NOMO-1 (cell line): Measurements from ENCODE around the gene CCL4.
"Not testable (repeated sequence)": the region's sequence is repeated elsewhere in the genome, so short reads cannot be mapped to it uniquely, and the experiment has no call there.

Experiments used
- DNase-seq, 2 experiments: peaks; one replicate each; lab custom pipeline; 2025; ENCODE audit not compliant: unreplicated experiment in 2 of 2; lab: John Stamatoyannopoulos, UW

The CCL4 gene

DNA sequence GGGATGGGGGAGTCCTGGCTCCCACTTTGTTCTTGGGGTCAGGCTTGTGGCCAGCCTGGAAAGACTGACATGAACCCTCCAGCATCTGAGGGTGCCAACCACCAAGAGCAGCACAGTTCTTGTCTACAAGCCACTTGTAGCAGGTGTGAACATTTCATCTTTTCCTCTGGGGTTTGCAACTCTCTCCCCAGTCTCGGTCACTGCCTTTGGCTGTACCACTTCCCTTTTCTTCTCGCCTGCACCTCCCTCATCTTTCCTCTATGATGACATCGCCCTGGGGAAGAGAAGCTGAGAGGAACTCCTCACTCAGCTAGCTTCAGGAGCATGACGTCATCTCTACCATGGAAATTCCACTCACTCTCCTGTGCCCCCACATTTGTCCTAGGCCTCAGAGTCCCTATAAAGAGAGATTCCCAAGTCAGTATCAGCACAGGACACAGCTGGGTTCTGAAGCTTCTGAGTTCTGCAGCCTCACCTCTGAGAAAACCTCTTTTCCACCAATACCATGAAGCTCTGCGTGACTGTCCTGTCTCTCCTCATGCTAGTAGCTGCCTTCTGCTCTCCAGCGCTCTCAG is at the start of gene CCL4:
CCL4 (plus strand) TSS at position 427 of the 575 bp plus-strand sequence; CDS start at position 506, 79 bp downstream.
- DNase-seq: peak; percentile 32 to 47

DNA sequence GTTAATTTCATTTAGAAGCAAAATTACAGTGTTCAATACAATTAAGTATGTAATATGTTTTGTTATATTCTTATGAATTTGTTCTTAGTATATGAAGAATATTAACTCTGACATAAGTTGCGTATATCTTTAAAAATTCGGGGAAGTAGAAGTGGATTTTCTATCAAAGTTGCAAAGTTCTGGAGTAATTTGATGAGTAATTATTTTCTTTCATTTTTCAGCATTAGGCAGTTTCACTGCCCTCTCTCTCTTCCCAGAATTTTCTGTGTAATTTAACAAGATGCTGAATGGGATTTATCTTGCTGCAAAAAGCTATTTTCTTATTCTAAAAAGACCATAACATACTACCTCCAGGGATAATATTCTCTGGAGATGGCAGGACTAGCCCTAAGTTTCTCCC is 48.5 kb upstream of the CCL4 start:
- no peak for DNase-seq

DNA sequence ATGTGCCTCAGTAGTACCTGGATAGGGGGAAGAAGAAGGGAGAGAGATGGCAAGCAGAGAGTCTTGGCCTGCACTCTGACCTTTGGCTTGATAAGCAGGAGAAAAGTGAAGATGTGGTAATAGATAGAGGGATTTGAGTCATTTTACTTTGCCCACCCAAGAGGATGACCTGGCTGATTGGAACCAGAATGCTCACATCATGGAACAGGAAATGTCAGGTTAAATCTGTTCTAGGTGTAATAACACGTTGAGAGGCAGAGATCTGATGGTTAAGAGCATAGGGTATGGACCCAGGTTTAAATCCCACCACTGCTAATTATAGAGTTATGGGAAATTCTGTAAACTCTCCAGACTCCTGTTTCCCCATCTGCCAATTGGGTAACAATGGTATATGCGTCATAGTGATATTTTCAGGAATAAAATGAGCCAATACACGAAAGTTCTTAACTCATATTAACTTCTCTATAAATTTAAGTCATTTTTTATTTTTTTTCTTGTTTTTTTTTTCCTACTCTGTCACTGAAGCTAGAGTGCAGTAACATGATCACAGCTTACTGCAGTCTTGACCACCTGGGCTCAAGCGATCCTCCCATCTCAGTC is 47.6 kb upstream of the CCL4 start:
- DNase-seq: no peak

DNA sequence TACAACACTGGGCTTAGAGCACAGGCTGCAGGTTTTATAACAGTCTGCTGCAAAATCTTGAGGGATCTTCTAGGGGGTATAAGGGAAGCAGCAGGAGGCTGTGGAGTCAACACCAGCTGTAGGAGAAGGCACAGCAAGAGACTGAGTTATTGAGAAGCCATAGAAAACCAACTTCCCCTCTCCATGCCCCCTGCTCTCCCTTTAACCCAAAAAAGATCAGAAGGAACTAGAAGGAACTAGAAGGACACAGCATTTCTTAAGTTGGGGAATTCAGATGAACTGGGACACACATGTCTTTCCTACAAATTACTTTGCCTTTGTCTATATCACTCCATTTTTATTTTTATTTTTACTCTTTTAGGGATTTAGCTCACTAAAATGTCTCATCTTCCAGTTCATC is 45.7 kb upstream of the CCL4 start:
- no peak for DNase-seq

DNA sequence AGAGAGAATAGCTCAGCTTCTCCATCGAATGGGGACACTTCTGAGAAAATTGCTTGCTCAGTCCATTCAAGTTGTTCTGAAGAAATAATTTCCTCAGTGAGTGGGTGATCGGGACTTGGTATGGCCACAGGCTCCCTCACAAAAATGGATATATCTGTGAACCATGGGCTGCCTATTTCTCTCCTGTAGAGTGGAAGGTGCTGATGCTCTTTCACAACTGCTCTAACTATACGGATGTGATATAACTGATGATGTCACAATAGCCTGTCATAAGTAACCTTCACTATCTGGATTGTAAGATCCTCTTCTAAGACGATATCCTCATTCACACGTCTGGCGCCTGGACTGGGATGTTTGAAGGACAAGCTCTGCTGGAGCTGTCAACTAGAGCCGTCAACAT is 44.2 kb upstream of the CCL4 start:
- DNase-seq: no peak

DNA sequence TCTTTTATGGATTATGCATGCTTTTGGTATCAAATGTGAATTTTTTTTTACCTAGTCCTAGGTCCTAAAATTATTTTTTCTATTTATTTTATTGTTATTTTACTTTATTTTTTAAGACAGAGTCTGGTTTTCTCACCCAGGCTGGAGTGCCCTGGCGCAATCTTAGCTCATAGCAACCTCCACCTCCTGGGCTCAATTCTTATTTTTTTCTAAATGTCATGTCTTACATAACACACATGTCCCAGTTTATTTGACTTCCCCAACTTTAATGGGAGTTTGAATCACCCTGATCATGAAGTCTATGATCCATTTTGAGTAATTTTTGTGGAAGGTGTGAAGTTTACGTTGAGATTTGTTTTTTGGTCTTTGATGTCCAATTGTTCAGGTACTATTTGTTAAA is 42.8 kb upstream of the CCL4 start:
- DNase-seq: no peak

DNA sequence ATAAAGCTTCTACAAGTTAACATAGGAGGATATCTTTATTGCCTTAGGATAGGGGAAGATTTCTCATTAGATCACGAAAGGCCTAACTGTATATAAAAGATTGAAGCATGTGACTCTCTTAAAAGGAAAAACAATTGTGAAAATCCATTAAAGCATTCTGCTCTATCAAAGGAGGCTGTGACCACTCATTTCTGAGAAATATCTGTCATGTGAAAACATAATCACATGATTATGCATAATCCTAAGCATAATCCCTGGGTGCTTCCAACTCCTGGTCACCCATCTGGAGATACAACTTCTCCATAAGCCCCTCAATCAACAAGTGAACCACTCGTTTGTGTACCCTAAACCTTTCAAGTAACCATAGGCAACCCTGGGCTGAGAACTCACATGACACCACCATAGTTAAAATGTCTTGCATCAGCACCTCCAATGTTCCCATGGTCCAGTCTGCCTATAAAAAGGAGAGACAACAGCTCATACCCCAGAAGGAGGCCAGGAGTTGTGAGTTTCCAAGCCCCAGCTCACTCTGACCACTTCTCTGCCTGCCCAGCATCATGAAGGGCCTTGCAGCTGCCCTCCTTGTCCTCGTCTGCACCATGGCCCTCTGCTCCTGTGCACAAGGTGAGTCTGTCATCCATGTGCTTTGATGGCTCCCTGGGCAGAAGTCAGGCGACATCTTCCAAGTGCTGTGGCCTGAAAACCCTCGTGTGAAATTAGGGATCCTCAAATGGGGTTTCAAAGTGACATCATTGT is 39.7 kb upstream of the CCL4 start, which contains the start of gene CCL18:
CCL18 (plus strand) TSS at position 487 of the 756 bp plus-strand sequence; CDS start at position 558, 71 bp downstream.
- no peak for DNase-seq

DNA sequence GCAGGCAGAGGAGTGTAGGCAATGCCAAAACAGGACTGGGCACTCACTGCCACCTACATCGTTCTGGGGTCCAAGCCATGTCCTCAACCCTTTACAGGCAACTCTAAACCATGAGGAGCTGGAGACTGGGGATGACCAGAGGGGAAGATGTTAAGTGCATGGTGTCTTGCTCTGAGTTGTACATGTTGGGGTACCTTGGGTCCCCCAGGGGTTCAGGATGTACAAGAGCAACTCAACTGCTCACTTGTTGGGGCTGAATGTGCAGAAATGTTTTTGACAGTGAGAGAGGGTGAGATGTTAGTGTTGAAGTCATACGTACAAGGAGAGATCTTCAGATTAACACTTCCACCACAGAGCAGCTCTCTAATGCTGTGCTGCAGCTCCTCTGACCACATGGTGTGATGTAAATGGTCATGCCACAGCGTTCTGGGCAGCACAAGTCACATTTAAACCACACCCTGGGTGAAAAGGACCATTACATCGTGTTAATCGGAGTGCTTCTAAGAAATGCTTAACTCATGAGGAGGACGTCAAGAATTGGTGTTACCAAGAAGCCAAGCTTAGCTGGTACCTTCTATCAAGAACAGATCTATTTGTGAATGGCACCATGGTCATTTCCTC is 37.2 kb upstream of the CCL4 start:
- DNase-seq: no peak

DNA sequence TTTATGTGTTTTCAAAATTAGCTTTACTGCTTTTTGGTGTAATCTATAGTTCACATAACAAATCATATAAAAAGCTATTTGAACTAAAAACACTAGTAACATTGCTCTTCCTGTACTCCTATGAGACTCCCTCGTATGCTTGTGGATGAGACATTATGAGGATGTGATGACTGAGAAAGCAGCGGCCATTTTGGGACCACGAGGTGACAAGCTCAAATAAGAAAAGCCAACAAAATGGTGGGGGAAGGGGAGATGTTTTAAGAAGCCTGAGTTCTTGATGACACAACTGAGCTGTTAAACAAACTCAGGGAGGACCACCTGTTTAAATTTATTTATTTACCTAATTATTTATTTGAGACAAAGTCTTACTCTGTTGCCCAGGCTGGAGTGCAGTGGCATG is 35.1 kb upstream of the CCL4 start:
- no peak for DNase-seq

DNA sequence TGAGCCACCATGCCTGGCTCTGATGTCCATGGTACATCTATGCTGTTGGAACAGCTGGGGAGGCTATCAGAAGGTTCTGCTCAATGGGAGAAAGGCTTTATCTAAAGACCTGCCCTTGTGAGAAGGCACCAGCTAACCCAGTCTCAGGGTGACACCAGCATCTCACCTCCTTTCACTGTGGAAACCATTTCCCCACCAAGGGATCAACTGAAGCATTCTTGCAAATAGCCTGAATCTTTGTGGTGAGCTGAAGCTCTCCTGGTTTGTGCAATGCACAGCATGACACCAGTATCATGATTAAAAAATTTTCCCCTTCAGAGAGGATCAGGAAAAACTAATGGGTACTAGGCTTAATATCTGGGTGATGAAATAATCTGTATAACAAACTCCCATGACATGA is 34.5 kb upstream of the CCL4 start:
- no peak for DNase-seq

DNA sequence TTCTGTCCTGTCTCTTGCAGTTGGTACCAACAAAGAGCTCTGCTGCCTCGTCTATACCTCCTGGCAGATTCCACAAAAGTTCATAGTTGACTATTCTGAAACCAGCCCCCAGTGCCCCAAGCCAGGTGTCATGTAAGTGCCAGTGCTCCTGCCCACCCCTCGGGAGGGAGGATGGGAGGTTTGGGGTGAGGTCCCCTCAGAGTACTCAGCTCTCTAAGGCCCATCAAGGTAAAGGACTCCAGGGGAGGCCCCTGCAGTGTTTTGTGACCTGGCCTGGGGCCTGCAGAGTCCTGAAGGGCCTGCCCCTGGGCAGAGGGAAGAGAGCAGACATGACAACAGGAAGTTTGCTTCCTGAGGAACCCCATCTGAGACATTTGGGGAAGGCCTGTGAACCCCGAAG is 33.2 kb upstream of the CCL4 start:
- DNase-seq: no peak

DNA sequence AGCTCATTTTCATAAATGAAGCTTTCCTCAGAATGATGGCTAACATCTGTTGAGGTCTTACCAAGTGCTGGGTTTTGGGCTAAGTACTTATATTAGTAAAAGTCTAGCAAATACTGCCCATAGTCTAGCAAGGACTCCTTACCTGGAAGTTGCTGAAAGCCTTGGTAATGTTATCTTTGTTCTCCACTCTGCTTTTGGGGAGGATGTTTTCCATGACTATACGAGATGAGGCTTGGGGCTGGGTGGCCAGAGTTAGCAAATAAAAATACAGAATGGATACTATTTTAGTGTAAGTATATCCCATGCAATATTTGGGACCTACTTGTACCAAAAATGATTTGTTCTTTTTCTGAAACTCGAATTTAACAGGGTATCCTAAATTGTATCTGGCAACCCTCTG is 31.9 kb upstream of the CCL4 start:
- DNase-seq: no peak

DNA sequence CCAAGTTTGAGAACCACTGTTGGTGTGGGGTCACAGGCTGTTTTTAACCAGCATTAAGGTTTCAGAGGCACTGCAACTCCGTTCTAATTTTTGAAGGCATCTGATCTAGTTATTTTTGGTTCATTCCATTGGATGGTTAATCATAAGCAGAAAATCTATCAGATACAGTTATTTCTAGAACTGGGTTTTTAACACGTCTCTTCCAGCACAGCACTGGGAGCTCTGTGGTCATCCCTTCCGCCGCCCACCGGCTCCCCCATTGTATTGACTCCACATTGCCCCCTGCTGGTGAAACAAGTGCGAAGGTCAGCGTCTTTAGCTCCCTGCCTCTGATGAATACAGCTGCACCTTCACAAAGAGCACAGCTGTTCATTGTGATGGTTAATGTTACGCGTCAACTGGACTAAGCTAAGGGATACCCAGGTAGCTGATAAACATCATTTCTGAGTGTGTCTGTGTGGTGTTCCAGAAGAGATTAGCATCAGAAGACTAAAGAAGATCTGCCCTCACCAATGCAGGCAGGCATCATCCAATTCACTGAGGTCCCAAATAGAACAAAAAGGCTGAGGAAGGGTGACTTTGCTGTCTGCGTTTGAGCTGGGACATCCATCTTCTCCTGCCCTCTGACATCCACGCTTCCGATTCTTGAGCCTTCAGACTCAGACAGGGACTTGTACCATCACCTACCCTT is 31.1 kb upstream of the CCL4 start:
- DNase-seq: peak; percentile 19 to 54

DNA sequence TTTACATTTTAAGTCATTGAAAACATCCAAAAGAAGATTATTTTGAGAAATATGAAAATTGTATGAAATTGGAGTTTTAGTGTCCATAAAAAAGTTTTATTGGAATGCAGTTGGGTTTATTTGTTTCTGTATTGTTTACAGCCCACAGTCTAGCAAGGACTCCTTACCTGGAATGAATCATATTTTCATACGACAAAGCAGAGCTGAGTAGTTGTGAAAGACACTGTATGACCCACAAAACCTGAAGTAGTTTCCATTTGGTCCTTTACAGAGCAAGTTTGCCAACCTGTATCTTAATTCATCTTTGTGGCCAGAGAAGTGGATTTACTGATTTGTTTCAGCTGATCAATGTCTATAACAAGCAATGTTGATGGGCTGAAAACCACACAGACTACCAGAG is 29.3 kb upstream of the CCL4 start:
- DNase-seq: no peak

DNA sequence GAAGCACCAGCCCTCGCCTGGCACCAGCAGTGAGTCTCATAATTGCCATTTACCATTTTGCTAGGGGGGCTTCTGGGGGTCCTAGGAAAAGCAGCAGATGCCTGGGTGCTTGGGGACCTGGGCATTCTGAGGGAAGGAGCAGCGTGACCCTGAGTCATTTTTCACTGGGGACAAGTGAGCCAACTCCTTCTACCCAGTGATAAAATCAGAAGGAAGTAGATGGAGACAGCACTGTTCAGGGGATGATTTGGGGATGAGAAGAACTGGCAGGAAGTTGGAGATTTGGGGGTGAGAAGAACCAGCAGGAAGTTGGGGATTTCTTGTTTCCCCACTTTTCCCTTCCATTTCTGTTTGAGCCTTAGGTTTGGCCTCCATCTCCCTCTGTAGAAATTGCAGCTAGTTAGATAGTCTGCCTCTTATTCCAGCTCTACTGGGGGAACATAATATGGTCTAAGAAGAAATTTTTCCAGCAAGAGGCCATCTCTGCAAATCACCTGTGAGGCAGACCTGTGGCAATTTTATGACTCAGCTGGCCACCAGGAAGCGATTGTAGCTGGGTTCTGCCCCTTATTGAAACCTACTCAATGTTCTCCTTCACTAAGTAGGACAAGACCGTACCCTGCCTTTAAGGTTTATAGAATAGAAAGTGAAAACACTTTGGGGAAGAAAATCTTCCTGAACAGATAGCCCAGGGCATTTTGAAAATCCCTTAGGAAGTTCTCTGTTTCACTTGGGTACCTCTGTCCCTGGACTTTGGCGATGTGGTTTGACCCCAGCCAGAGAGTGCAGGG is 21.8 kb upstream of the CCL4 start:
- DNase-seq: not testable (repeated sequence)

DNA sequence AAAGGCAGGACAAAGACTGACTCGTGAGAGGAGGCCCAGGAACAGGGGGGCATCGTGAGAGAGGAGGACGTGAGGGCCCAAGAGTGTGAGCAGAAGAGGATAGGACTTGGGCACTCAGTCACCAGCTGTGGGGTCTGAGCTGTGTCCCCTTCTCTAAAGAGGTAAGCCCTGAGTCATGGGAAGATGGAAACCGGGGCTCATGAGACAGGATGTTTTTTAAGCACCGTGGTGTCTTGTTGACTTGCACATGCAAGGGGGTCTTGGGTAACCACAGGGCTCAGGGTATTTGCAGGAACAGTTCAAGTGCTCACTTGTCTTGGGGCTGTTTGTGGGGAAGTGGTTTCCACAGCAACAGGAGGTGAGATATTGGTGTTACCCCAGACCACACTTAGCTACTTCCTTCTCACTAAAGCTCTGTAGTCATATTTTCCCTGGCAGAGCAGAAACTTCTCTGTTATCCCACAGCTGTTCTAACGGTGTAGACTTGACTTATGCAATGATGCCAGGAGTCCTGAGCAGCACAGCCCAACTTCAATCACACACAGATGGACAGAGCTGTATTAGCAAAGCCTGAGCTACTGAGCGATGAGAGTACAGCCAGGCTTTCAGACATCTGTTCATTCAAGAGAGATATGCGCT is 21.0 kb upstream of the CCL4 start:
- peak; percentile 84 to 99 for DNase-seq

DNA sequence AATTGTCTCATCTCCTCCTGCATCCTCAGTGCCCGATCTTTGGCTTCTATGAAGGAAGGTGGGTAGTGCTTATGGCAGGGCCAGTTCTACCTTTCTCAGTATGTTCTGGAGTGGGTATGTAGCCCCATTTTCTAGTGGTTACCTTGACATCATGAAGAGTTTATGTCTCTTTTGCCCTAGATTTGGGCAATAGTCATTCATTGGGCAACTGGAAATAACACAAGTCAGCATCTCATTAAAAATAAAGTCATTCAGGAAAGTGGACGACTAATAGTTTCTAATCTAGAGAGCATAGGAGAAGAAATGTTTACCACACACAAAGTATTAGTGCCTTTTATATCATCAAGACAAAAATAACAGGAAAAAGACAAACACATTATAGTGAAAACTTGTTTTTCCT is 19.9 kb upstream of the CCL4 start:
- peak; percentile 23 to 64 for DNase-seq

DNA sequence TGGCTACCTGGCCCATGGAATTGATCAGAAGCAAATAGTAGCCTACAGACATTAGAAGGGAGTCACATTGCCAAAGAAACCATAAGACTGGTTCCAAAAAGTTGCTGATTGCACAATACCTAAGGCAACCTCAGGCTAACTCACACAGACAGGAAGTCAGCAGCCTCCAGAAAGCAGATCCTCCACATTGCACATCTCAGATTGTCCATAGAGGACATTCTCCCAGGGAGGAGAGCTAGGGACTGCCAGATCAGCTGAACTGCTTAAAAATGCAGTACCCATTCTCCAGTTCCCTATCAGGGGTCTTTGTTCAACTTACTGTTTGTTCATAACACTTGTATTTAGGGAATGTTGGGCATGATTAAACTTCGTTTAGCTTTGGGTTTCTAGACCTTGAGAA is 17.9 kb upstream of the CCL4 start:
- DNase-seq: peak; percentile 29 to 81

DNA sequence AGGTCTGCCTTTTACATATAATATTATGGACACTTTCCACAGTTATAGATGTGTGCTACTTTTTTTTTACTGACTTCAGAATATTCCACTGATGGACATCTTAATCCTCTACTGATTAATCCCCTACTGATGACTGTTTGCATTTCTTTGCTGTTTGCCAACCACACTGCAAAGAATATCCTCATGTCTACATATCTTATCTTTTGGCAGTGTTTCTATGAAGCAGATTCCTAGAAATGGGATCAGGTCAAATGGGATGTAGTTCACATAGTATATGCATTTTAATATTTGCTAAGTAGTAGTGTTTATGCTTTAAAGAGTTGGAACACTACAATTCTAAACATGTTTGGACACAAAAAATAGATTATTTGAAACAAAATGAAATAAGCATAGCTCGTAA is 16.8 kb upstream of the CCL4 start:
- DNase-seq: no peak

DNA sequence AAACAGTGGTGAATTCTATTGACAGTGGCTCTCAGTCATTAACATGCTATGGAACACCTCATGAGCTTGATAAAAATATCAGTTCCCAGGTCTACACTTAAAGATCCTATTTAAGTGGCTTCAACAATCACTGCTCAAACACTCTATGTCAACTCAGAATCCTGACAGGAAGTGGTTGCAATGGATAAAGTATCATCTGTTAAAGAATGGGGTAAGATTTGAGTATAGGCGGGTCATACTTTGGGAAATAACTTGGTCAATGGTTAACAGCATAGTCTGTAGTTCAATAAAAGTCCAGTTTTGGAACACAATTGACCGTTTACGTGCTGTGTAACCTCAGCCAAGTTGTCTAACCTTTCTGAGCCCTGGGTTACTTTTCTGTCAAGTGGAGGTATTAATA is 16.2 kb upstream of the CCL4 start:
- not testable (repeated sequence) for DNase-seq
